Hepatocyte (in vitro differentiated cells): ENCODE results near the gene KANSL3. TPM values are rescaled to one million over a fixed set of nuclear protein-coding genes. Genes with fewer than 3 reads are reported as not detected.

Source experiments
- DNase-seq: peaks from one replicate; pipeline ENCODE4 v3.0.0-alpha.2; 2016; ENCODE audit warnings: low spot score
- H2AFZ ChIP-seq: fragments of 200-600 bp; sonication (generic); 2 replicates; pipeline ENCODE4 v1.6.0; 2016; ENCODE audit warnings: antibody characterized with exemption, mild to moderate bottlenecking
- H3K27ac ChIP-seq: fragments of 200-600 bp; sonication (generic); 2 replicates; pipeline ENCODE4 v1.5.1; 2016; ENCODE audit warnings: mild to moderate bottlenecking
- H3K27me3 ChIP-seq: fragments of 200-600 bp; sonication (generic); 2 replicates; pipeline ENCODE4 v1.6.1; 2016
- H3K36me3 ChIP-seq: fragments of 200-600 bp; sonication (generic); replicated peaks from 2 replicates; pipeline ENCODE4 v1.5.1; 2016; ENCODE audit warnings: low read depth; ENCODE audit not compliant: insufficient read depth
- H3K4me1 ChIP-seq: fragments of 200-600 bp; sonication (generic); 2 replicates; pipeline ENCODE4 v1.5.1; 2016; ENCODE audit warnings: mild to moderate bottlenecking, moderate library complexity; ENCODE audit not compliant: insufficient read depth
- H3K4me2 ChIP-seq: fragments of 200-600 bp; sonication (generic); 2 replicates; pipeline ENCODE4 v1.6.0; 2016
- H3K4me3 ChIP-seq: fragments of 200-600 bp; sonication (generic); 2 replicates; pipeline ENCODE4 v1.5.1; 2016; ENCODE audit warnings: mild to moderate bottlenecking
- H3K79me2 ChIP-seq: fragments of 200-600 bp; sonication (generic); 2 replicates; pipeline ENCODE4 v1.6.0; 2017; ENCODE audit warnings: mild to moderate bottlenecking
- H3K9me2 ChIP-seq: fragments of 200-600 bp; sonication (generic); replicated peaks from 2 replicates; pipeline ENCODE4 v1.6.0; 2017; ENCODE audit warnings: mild to moderate bottlenecking; ENCODE audit not compliant: insufficient read depth
- H3K9me3 ChIP-seq: fragments of 200-600 bp; sonication (generic); 2 replicates; pipeline ENCODE4 v1.5.1; 2016; ENCODE audit warnings: low read depth, mild to moderate bottlenecking
- H4K20me1 ChIP-seq: fragments of 200-600 bp; sonication (generic); 2 replicates; pipeline ENCODE4 v1.6.0; 2016; ENCODE audit warnings: mild to moderate bottlenecking; ENCODE audit not compliant: insufficient read depth, poor library complexity, severe bottlenecking
- CTCF ChIP-seq: fragments of 200-600 bp; sonication (generic); IDR thresholded peaks from 2 replicates; pipeline ENCODE4 v1.5.1; 2016; ENCODE audit warnings: antibody characterized with exemption, mild to moderate bottlenecking; ENCODE audit not compliant: poor library complexity
- EZH2 ChIP-seq: fragments of 200-600 bp; sonication (generic); IDR thresholded peaks from 2 replicates; pipeline ENCODE4 v1.6.1; 2016; ENCODE audit warnings: antibody characterized with exemption, mild to moderate bottlenecking, borderline replicate concordance
- EZH2phosphoT487 ChIP-seq: fragments of 200-600 bp; sonication (generic); IDR thresholded peaks from one replicate; pipeline ENCODE4 v1.6.1; 2018; ENCODE audit warnings: antibody characterized with exemption, mild to moderate bottlenecking, low read depth, moderate library complexity; ENCODE audit not compliant: unreplicated experiment, severe bottlenecking
- WGBS: methylation state at CpG from one replicate; pipeline ENCODE4 v1.1.6; 2016; ENCODE audit warnings: low lambda C conversion rate; ENCODE audit errors: missing lambda C conversion rate; 5-methylcytosine and 5-hydroxymethylcytosine counted together
- polyA plus RNA-seq: library from polyadenylated mRNA; unstranded; fragments of >200 nt; fragmentation: Nextera tagmentation; extraction: Ambion mirVana; gene quantifications from 2 replicates; pipeline ENCODE4 v1.2.1, GENCODE V29; 2016
- total RNA-seq: library from RNA; depleted of rRNA; stranded (reverse); fragments of >200 nt; gene quantifications from 2 replicates; pipeline ENCODE4 v1.2.3, GENCODE V29; 2014

KANSL3 gene
- total and polyA plus RNA-seq, 2 experiments from 2014 or later = 18.4 to 26.7 TPM

- H3K27ac ChIP-seq = no peak overlapping the region
- no peaks in the 10 kb centered on the region for H3K79me2 ChIP-seq
- no peak overlapping the region for H3K4me3 ChIP-seq
- WGBS = 90% methylated on average over 37 of the region's 61 CpGs
- TF ChIP-seq CTCF (peak; percentile 29), EZH2 (no peak)
- H3K9me3 ChIP-seq = no peaks in the 10 kb centered on the region
- no peaks in the 10 kb centered on the region for H3K9me2 ChIP-seq
- H2AFZ ChIP-seq = no peak overlapping the region
- H3K4me2 ChIP-seq = no peak overlapping the region
- no peaks in the 10 kb centered on the region for H3K36me3 ChIP-seq
- H3K4me1 ChIP-seq = no peaks in the 10 kb centered on the region
- no peaks in the 10 kb centered on the region for H3K27me3 ChIP-seq
- H4K20me1 ChIP-seq = no peaks in the 10 kb centered on the region
- peak; percentile 54 for DNase-seq
Measured at GRCh38 chr2:96549967-96550786, 87.9 kb downstream of the KANSL3 start.

- H3K9me3 ChIP-seq = no peaks in the 10 kb centered on the region
- no peaks in the 10 kb centered on the region for H4K20me1 ChIP-seq
- H3K79me2 ChIP-seq = no peaks in the 10 kb centered on the region
- TF ChIP-seq CTCF = no peak
- no peak for TF ChIP-seq EZH2phosphoT487
- TF ChIP-seq EZH2 = no peak
- H3K36me3 ChIP-seq = no peaks in the 10 kb centered on the region
- H3K27ac ChIP-seq = no peak overlapping the region
- 94% methylated on average over 4 of the region's 4 CpGs for whole genome bisulfite sequencing
- H2AFZ ChIP-seq = no peak overlapping the region
- H3K9me2 ChIP-seq = no peaks in the 10 kb centered on the region
- no peak overlapping the region for H3K4me3 ChIP-seq
- no peaks in the 10 kb centered on the region for H3K27me3 ChIP-seq
- H3K4me1 ChIP-seq = no peaks in the 10 kb centered on the region
- DNase-seq = peak; percentile 3
- no peak overlapping the region for H3K4me2 ChIP-seq
Measured at GRCh38 chr2:96549466-96549785, 88.7 kb downstream of the KANSL3 start.

- Histone ChIP-seq H3K79me2 (no peaks in the 10 kb centered on the region), H3K4me2 (no peak overlapping the region), H4K20me1 (no peaks in the 10 kb centered on the region), H3K27me3 (no peaks in the 10 kb centered on the region), H3K4me3 (no peak overlapping the region), H3K9me2 (no peaks in the 10 kb centered on the region), H3K4me1 (no peaks in the 10 kb centered on the region), H3K36me3 (no peaks in the 10 kb centered on the region), H3K27ac (no peak overlapping the region), H2AFZ (no peak overlapping the region), H3K9me3 (no peaks in the 10 kb centered on the region)
- DNase-seq = peak; percentile 4
- WGBS = 88% methylated on average over 24 of the region's 24 CpGs
- TF ChIP-seq EZH2 (no peak), CTCF (no peak), EZH2phosphoT487 (no peak)
Measured at GRCh38 chr2:96548558-96549465, 89.3 kb downstream of the KANSL3 start.
